Rectal smooth muscle tissue (tissue), 1 donor: ENCODE measurements around the gene FCER2.

Source experiments
- H3K27ac ChIP-seq: one replicate; pipeline ENCODE4 v1.7.0; 2013; ENCODE audit warnings: low read depth, low read length, inconsistent platforms
- H3K27me3 ChIP-seq: one replicate; pipeline ENCODE4 v1.7.0; 2013; ENCODE audit warnings: low read length; ENCODE audit not compliant: control insufficient read depth, insufficient read depth
- H3K36me3 ChIP-seq: one replicate; pipeline ENCODE4 v1.7.0; 2013; ENCODE audit warnings: low read length; ENCODE audit not compliant: control insufficient read depth, insufficient read depth
- H3K4me1 ChIP-seq: one replicate; pipeline ENCODE4 v1.7.0; 2013; ENCODE audit warnings: low read length; ENCODE audit not compliant: control insufficient read depth, insufficient read depth
- H3K4me3 ChIP-seq: one replicate; pipeline ENCODE4 v1.7.0; 2013; ENCODE audit warnings: low read length
- H3K9ac ChIP-seq: one replicate; pipeline ENCODE4 v1.7.0; 2013; ENCODE audit warnings: low read length

Gene FCER2

GRCh38 chr19:7706188-7706954 is 4.4 kb upstream of the FCER2 start:
- Histone ChIP-seq H3K4me3 (no peak overlapping the region), H3K9ac (no peak overlapping the region), H3K27me3 (no peaks in the 10 kb centered on the region), H3K36me3 (no peaks in the 10 kb centered on the region), H3K27ac (no peak overlapping the region), H3K4me1 (no peaks in the 10 kb centered on the region)

GRCh38 chr19:7705387-7706187 is 3.7 kb upstream of the FCER2 start:
- Histone ChIP-seq H3K4me1 (no peaks in the 10 kb centered on the region), H3K36me3 (no peaks in the 10 kb centered on the region), H3K27me3 (no peaks in the 10 kb centered on the region), H3K9ac (no peak overlapping the region), H3K4me3 (no peak overlapping the region), H3K27ac (no peak overlapping the region)

GRCh38 chr19:7704280-7705060 is 2.5 kb upstream of the FCER2 start:
- H3K27me3 ChIP-seq, result no peaks in the 10 kb centered on the region
- H3K9ac ChIP-seq, result no peak overlapping the region
- no peaks in the 10 kb centered on the region for H3K36me3 ChIP-seq
- H3K4me3 ChIP-seq, result no peak overlapping the region
- no peak overlapping the region for H3K27ac ChIP-seq
- no peaks in the 10 kb centered on the region for H3K4me1 ChIP-seq

- no peaks in the 10 kb centered on the region for H3K36me3 ChIP-seq
- no peaks in the 10 kb centered on the region for H3K27me3 ChIP-seq
- H3K4me1 ChIP-seq, result no peaks in the 10 kb centered on the region
- no peak overlapping the region for H3K9ac ChIP-seq
- no peak overlapping the region for H3K27ac ChIP-seq
- H3K4me3 ChIP-seq, result no peak overlapping the region
Measured at GRCh38 chr19:7703332-7703731, 1.4 kb upstream of the FCER2 start.

- H3K4me1 ChIP-seq, result no peaks in the 10 kb centered on the region
- no peak overlapping the region for H3K9ac ChIP-seq
- H3K36me3 ChIP-seq, result no peaks in the 10 kb centered on the region
- H3K4me3 ChIP-seq, result no peak overlapping the region
- H3K27me3 ChIP-seq, result peaks cover 6% of the 10 kb centered on the region
- no peak overlapping the region for H3K27ac ChIP-seq
Measured at GRCh38 chr19:7701049-7701653, 780 bp downstream of the FCER2 start.

- no peaks in the 10 kb centered on the region for H3K36me3 ChIP-seq
- no peak overlapping the region for H3K27ac ChIP-seq
- no peaks in the 10 kb centered on the region for H3K4me1 ChIP-seq
- H3K9ac ChIP-seq, result no peak overlapping the region
- no peak overlapping the region for H3K4me3 ChIP-seq
- peaks cover 6% of the 10 kb centered on the region for H3K27me3 ChIP-seq
Measured at GRCh38 chr19:7699417-7700401, 2.2 kb downstream of the FCER2 start.

GRCh38 chr19:7699003-7699402 is 2.9 kb downstream of the FCER2 start:
- H3K27me3 ChIP-seq, result peaks cover 6% of the 10 kb centered on the region
- no peak overlapping the region for H3K4me3 ChIP-seq
- no peaks in the 10 kb centered on the region for H3K4me1 ChIP-seq
- H3K36me3 ChIP-seq, result no peaks in the 10 kb centered on the region
- H3K9ac ChIP-seq, result no peak overlapping the region
- H3K27ac ChIP-seq, result no peak overlapping the region

GRCh38 chr19:7698583-7698982 is 3.3 kb downstream of the FCER2 start:
- Histone ChIP-seq H3K4me1 (no peaks in the 10 kb centered on the region), H3K9ac (no peak overlapping the region), H3K4me3 (no peak overlapping the region), H3K36me3 (no peaks in the 10 kb centered on the region), H3K27me3 (peaks cover 6% of the 10 kb centered on the region), H3K27ac (no peak overlapping the region)

GRCh38 chr19:7697721-7698287 is 4.1 kb downstream of the FCER2 start:
- Histone ChIP-seq H3K9ac (no peak overlapping the region), H3K4me3 (no peak overlapping the region), H3K27me3 (peaks cover 6% of the 10 kb centered on the region), H3K36me3 (no peaks in the 10 kb centered on the region), H3K4me1 (no peaks in the 10 kb centered on the region), H3K27ac (no peak overlapping the region)

- Histone ChIP-seq H3K27ac (no peak overlapping the region), H3K9ac (no peak overlapping the region), H3K4me3 (no peak overlapping the region), H3K27me3 (peaks cover 6% of the 10 kb centered on the region), H3K36me3 (no peaks in the 10 kb centered on the region), H3K4me1 (no peaks in the 10 kb centered on the region)
Measured at GRCh38 chr19:7694499-7694898, 7.4 kb downstream of the FCER2 start.

GRCh38 chr19:7692417-7693088 is 9.4 kb downstream of the FCER2 start:
- H3K4me1 ChIP-seq, result no peaks in the 10 kb centered on the region
- no peak overlapping the region for H3K9ac ChIP-seq
- no peak overlapping the region for H3K27ac ChIP-seq
- no peaks in the 10 kb centered on the region for H3K36me3 ChIP-seq
- peaks cover under 1% of the 10 kb centered on the region for H3K27me3 ChIP-seq
- no peak overlapping the region for H3K4me3 ChIP-seq
